ENCODE measurements around the gene OR6Y1.

DNA sequence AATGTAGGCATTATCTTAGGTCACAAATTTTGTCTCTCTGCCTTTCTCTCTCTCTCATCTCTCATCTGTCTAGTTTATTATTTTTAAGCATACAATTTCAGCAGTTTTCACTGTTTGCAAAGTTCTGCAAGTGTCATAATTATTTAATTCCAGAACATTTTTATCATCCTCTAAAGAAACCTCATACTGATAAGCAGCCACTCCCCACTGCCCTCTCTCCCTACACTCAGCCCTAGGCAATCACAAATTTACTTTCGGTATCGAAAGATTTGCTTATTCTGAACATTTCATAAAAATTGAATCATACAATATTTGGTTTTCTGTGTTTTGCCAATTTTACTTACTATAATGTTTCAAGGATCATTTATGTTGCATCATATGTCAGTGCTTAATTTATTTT, 16.6 kb downstream of the OR6Y1 start:
- TF ChIP-seq, protein P1, sequence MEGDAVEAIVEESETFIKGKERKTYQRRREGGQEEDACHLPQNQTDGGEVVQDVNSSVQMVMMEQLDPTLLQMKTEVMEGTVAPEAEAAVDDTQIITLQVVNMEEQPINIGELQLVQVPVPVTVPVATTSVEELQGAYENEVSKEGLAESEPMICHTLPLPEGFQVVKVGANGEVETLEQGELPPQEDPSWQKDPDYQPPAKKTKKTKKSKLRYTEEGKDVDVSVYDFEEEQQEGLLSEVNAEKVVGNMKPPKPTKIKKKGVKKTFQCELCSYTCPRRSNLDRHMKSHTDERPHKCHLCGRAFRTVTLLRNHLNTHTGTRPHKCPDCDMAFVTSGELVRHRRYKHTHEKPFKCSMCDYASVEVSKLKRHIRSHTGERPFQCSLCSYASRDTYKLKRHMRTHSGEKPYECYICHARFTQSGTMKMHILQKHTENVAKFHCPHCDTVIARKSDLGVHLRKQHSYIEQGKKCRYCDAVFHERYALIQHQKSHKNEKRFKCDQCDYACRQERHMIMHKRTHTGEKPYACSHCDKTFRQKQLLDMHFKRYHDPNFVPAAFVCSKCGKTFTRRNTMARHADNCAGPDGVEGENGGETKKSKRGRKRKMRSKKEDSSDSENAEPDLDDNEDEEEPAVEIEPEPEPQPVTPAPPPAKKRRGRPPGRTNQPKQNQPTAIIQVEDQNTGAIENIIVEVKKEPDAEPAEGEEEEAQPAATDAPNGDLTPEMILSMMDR (IDR thresholded peaks at IDR 0.05): no peak
- TF ChIP-seq EZH2 (IDR thresholded peaks at IDR 0.05; ENCODE audit: borderline replicate concordance, insufficient read depth, low read depth, low read length, poor library complexity, severe bottlenecking): no peak
